ENCODE measurements around the gene PPP1R9B. TPM values are rescaled to one million over a fixed set of nuclear protein-coding genes. Genes with fewer than 3 reads are reported as not detected.

Gene PPP1R9B
- total and polyA plus RNA-seq, 2 of the 8 experiments (the other 6 are each of a cell fraction or from before 2014, with no cell fraction given), result 5.2 to 13.1 TPM

DNA sequence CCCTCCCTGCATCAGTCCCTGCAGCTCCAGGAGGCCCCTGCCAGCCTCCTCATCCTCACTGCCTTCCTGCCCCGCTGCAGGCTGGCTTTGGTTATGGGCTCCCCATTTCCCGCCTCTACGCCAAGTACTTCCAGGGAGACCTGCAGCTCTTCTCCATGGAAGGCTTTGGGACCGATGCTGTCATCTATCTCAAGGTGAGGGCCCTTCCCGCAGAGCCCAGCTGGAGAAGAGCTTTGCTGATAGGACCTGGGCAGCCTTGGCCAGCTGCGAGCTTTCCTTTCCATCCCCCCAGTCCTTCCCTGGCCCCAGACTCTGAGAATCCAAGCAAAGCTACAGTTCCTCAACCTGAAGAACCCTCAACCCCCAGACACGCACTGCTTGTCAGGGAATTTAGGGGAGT, 41.3 kb downstream of the PPP1R9B start:
- TF ChIP-seq POLR2A (IDR thresholded peaks at IDR 0.05; ENCODE audit: control extremely low read depth in 1 of 2, low read depth in 2 of 2, low read length in 2 of 2) (no peak), NANOG (IDR thresholded peaks at IDR 0.05; ENCODE audit: insufficient read depth, low read depth, low read length, poor library complexity, severe bottlenecking) (no peak), RBBP5 (IDR thresholded peaks at IDR 0.05; ENCODE audit: borderline replicate concordance, low read depth, low read length) (no peak), EZH2 (IDR thresholded peaks at IDR 0.05; ENCODE audit: low read depth, low read length, severe bottlenecking) (no peak), ZNF274 (IDR thresholded peaks at IDR 0.05; ENCODE audit: borderline replicate concordance, extremely low read depth, low read length) (no peak), SUZ12 (IDR thresholded peaks at IDR 0.05; ENCODE audit: low read length) (no peak), EP300 (IDR thresholded peaks at IDR 0.05; ENCODE audit: borderline replicate concordance in 1 of 2, low read depth in 2 of 2, low read length in 2 of 2) (no peak), ASH2L (IDR thresholded peaks at IDR 0.05; ENCODE audit: low read length) (no peak), TEAD4 (IDR thresholded peaks at IDR 0.05; ENCODE audit: low read depth, low read length) (no peak), RXRA (IDR thresholded peaks at IDR 0.05; ENCODE audit: insufficient read depth, low read depth, low read length) (no peak), HDAC2 (IDR thresholded peaks at IDR 0.05; ENCODE audit: borderline replicate concordance in 1 of 2, low read depth in 2 of 2, low read length in 2 of 2) (no peak), CREB1 (IDR thresholded peaks at IDR 0.05) (no peak)
- TF ChIP-seq, protein P1, sequence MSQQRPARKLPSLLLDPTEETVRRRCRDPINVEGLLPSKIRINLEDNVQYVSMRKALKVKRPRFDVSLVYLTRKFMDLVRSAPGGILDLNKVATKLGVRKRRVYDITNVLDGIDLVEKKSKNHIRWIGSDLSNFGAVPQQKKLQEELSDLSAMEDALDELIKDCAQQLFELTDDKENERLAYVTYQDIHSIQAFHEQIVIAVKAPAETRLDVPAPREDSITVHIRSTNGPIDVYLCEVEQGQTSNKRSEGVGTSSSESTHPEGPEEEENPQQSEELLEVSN (IDR thresholded peaks at IDR 0.05), result no peak
- H2BK20ac ChIP-seq (ENCODE audit: low read length), result no peak overlapping the region
- CTCF ChIA-PET (ENCODE audit: partially characterized antibody), result interaction anchor here (0.6 to 23.0 kb wide), 12 partner anchors 10 to 65 kb away, joined by 3 to 412 read pairs (median 3); partner anchors contain the start of genes ITGA3, PDK2 and SGCA

More for the DNA sequence above, 41.3 kb downstream of the PPP1R9B start:
- no peak for DNase-seq (ENCODE audit: low read depth in 1 of 2, low spot score in 2 of 2)
- no peak overlapping the region for H2BK15ac ChIP-seq (ENCODE audit: low read length)
- no peak overlapping the region for H3K4me3 ChIP-seq (ENCODE audit: extremely low read depth in 1 of 4, insufficient read depth in 2 of 4, low read depth in 3 of 4, low read length in 4 of 4)
- no peak overlapping the region for H2AFZ ChIP-seq (ENCODE audit: low read length)
- no peak overlapping the region for H3K14ac ChIP-seq (ENCODE audit: insufficient read length)
- no peak for FAIRE-seq
- H3K9me3 ChIP-seq (ENCODE audit: insufficient read depth in 2 of 2, low read depth in 1 of 2, low read length in 1 of 2), result no peaks in the 10 kb centered on the region
- no peak overlapping the region for H3K4me2 ChIP-seq (ENCODE audit: insufficient read depth in 1 of 2, low read depth in 2 of 2, low read length in 2 of 2)
- POLR2A ChIA-PET (ENCODE audit: partially characterized antibody), result interaction anchor here (0.6 to 0.8 kb wide), 2 partner anchors 22 to 293 kb away, joined by 3 read pairs; no protein-coding TSS in a partner anchor
- H3K18ac ChIP-seq (ENCODE audit: extremely low read depth, low read length), result no peak overlapping the region
- WGBS, 2 experiments (ENCODE audit: extremely low coverage in 1 of 2, insufficient coverage in 1 of 2, insufficient read length in 1 of 2, insufficient replicate concordance in 2 of 2, low coverage in 1 of 2, low lambda C conversion rate in 2 of 2, missing lambda C conversion rate in 1 of 2), result 85% methylated on average over 7 of the region's 7 CpGs; no CpG with 5 or more reads in 1 of the 2 experiments
- H2BK5ac ChIP-seq (ENCODE audit: low read depth, low read length), result no peak overlapping the region; the same call in 1 of the 2 replicates
- no peak overlapping the region for H2AK5ac ChIP-seq (ENCODE audit: low read depth, low read length)
- peaks cover 0 to 4% (median 2%) of the 10 kb centered on the region in 4 experiments; a peak in 1 of 7 replicates for H3K4me1 ChIP-seq (replicated peaks in 1 of 4; ENCODE audit: control insufficient read depth in 3 of 4, insufficient read depth in 4 of 4, low read length in 3 of 4)
- H4K8ac ChIP-seq (ENCODE audit: extremely low read depth, insufficient read depth, low read length), result no peak overlapping the region
- no peak overlapping the region for H3K27ac ChIP-seq (ENCODE audit: low read depth, low read length)
- no peak overlapping the region for H3K9ac ChIP-seq (replicated peaks in 1 of 4; ENCODE audit: extremely low read depth in 1 of 4, low read depth in 3 of 4, low read length in 3 of 4)
- peaks cover 2% of the 10 kb centered on the region in 2 experiments for H4K20me1 ChIP-seq (replicated peaks in 1 of 2; ENCODE audit: control insufficient read depth in 1 of 2, insufficient read depth in 2 of 2, low read length in 2 of 2)
- H2BK120ac ChIP-seq (replicated peaks; ENCODE audit: low read depth, low read length), result no peak overlapping the region
- H4K91ac ChIP-seq (replicated peaks; ENCODE audit: insufficient read length, low read length), result no peak overlapping the region
- H3K56ac ChIP-seq (replicated peaks; ENCODE audit: insufficient read length, low read depth, low read length), result no peak overlapping the region
- H3K23me2 ChIP-seq (ENCODE audit: low read depth, low read length), result no peaks in the 10 kb centered on the region
- no peaks in the 10 kb centered on the region; a peak in 1 of 7 replicates for H3K27me3 ChIP-seq (replicated peaks in 1 of 4; ENCODE audit: control insufficient read depth in 3 of 4, extremely low read depth in 1 of 4, insufficient read depth in 3 of 4, low read length in 3 of 4)
- H4K5ac ChIP-seq (ENCODE audit: insufficient read length, low read depth, low read length), result no peak overlapping the region
- no peak overlapping the region for H3K4ac ChIP-seq (replicated peaks; ENCODE audit: insufficient read length, low read depth, low read length)
- no peak overlapping the region for H2BK12ac ChIP-seq (ENCODE audit: low read depth, low read length)
- H3K79me1 ChIP-seq (ENCODE audit: low read depth, low read length), result no peaks in the 10 kb centered on the region
- no peaks in the 10 kb centered on the region for H3K79me2 ChIP-seq (ENCODE audit: control insufficient read depth in 1 of 2, insufficient read depth in 2 of 2, low read length in 2 of 2)
- no peak overlapping the region for H3K23ac ChIP-seq (ENCODE audit: insufficient read length)
- no peaks in the 10 kb centered on the region; a peak in 2 of 8 replicates for H3K36me3 ChIP-seq (ENCODE audit: control insufficient read depth in 2 of 4, insufficient read depth in 4 of 4, low read length in 3 of 4)
